Frontal cortex (tissue), 4 donors: ENCODE results near the gene SMYD5. TPM values are rescaled to one million over a fixed set of nuclear protein-coding genes. Genes with fewer than 3 reads are reported as not detected.

Experiments used
- DNase-seq, 2 donors: peaks; one replicate each; pipeline ENCODE4 v3.0.0; 2012; ENCODE audit warnings: low spot score in 2 of 2
- FAIRE-seq: peaks from 2 replicates; lab custom pipeline; 2012; peaks lifted over from hg19 to GRCh38; lab: Jason Lieb, UNC
- total RNA-seq: library from RNA; depleted of rRNA; stranded (reverse); fragments of >200 nt; gene quantifications from one replicate; pipeline ENCODE4 v1.2.3, GENCODE V29; 2014
- donor health status: control.
- donor health status: control.
- donor health status: control.

SMYD5 gene
- total RNA-seq, 1 donor from 2014 or later, result 19.6 TPM

- FAIRE-seq (no peak), DNase-seq (no peak)
Measured at GRCh38 chr2:73235315-73236028, 21.4 kb downstream of the SMYD5 start.

GRCh38 chr2:73237168-73237567 lies 23.1 kb downstream of the SMYD5 start:
- FAIRE-seq (no peak), DNase-seq (no peak)

GRCh38 chr2:73238149-73238548 lies 24.1 kb downstream of the SMYD5 start:
- FAIRE-seq (no peak), DNase-seq (no peak)

GRCh38 chr2:73238976-73239375 lies 24.9 kb downstream of the SMYD5 start:
- no peak for FAIRE-seq
- DNase-seq, result no peak

- DNase-seq, result no peak
- no peak for FAIRE-seq
Measured at GRCh38 chr2:73239776-73240175, 25.7 kb downstream of the SMYD5 start.

- DNase-seq (no peak), FAIRE-seq (no peak)
Measured at GRCh38 chr2:73243884-73244570, 30.0 kb downstream of the SMYD5 start.

GRCh38 chr2:73244580-73244979 lies 30.5 kb downstream of the SMYD5 start:
- FAIRE-seq (no peak), DNase-seq (no peak)

- no peak for DNase-seq
- FAIRE-seq, result no peak
Measured at GRCh38 chr2:73246850-73247249, 32.8 kb downstream of the SMYD5 start.

- no peak for FAIRE-seq
- no peak for DNase-seq
Measured at GRCh38 chr2:73249636-73250035, 35.6 kb downstream of the SMYD5 start.

GRCh38 chr2:73250872-73251846 lies 37.1 kb downstream of the SMYD5 start:
- FAIRE-seq (no peak), DNase-seq (no peak)

GRCh38 chr2:73252238-73253027 lies 38.4 kb downstream of the SMYD5 start:
- FAIRE-seq, result no peak
- DNase-seq, result no peak

- FAIRE-seq (no peak), DNase-seq (no peak)
Measured at GRCh38 chr2:73253400-73253799, 39.4 kb downstream of the SMYD5 start.

- FAIRE-seq, result no peak
- no peak for DNase-seq
Measured at GRCh38 chr2:73253901-73254300, 39.9 kb downstream of the SMYD5 start.

GRCh38 chr2:73254343-73255006 lies 40.4 kb downstream of the SMYD5 start:
- no peak for DNase-seq
- FAIRE-seq, result no peak

GRCh38 chr2:73255007-73255644 lies 41.1 kb downstream of the SMYD5 start:
- no peak for DNase-seq
- no peak for FAIRE-seq

GRCh38 chr2:73255907-73256617 lies 42.0 kb downstream of the SMYD5 start:
- DNase-seq, result no peak
- no peak for FAIRE-seq

GRCh38 chr2:73256618-73256922 lies 42.5 kb downstream of the SMYD5 start:
- no peak for FAIRE-seq
- DNase-seq, result no peak

GRCh38 chr2:73257021-73257420 lies 43.0 kb downstream of the SMYD5 start:
- FAIRE-seq, result no peak
- DNase-seq, result no peak
